ENCODE measurements around the gene ADIG.

Gene ADIG

GRCh38 chr20:38581013-38581412, at the start of gene ADIG:
ADIG (plus strand) TSS chr20:38581197; CDS start chr20:38581251, 54 bp downstream.
- no peak for DNase-seq (ENCODE audit: low spot score)

GRCh38 chr20:38534756-38535155, 46.2 kb upstream of the ADIG start:
- DNase-seq (ENCODE audit: low spot score) = no peak

- no peak for DNase-seq (ENCODE audit: low spot score)
These were observed 44.7 kb upstream of the ADIG start for GRCh38 chr20:38536310-38536709.

GRCh38 chr20:38537176-38537575, 43.8 kb upstream of the ADIG start:
- DNase-seq (ENCODE audit: low spot score) = no peak

- DNase-seq (ENCODE audit: low spot score) = no peak
These were observed 42.2 kb upstream of the ADIG start for GRCh38 chr20:38538789-38539188.

- no peak for DNase-seq (ENCODE audit: low spot score)
These were observed 37.7 kb upstream of the ADIG start for GRCh38 chr20:38543014-38543906.

GRCh38 chr20:38545771-38546170, 35.2 kb upstream of the ADIG start:
- no peak for DNase-seq (ENCODE audit: low spot score)

GRCh38 chr20:38547288-38548085, 33.5 kb upstream of the ADIG start:
- DNase-seq (ENCODE audit: low spot score) = no peak

- DNase-seq (ENCODE audit: low spot score) = no peak
These were observed 32.5 kb upstream of the ADIG start for GRCh38 chr20:38548356-38549083.

GRCh38 chr20:38550274-38550673, 30.7 kb upstream of the ADIG start:
- no peak for DNase-seq (ENCODE audit: low spot score)

- no peak for DNase-seq (ENCODE audit: low spot score)
These were observed 29.9 kb upstream of the ADIG start for GRCh38 chr20:38551056-38551626.

- no peak for DNase-seq (ENCODE audit: low spot score)
These were observed 26.0 kb upstream of the ADIG start for GRCh38 chr20:38554986-38555385.

- no peak for DNase-seq (ENCODE audit: low spot score)
These were observed 25.6 kb upstream of the ADIG start for GRCh38 chr20:38555395-38555794.

- DNase-seq (ENCODE audit: low spot score) = no peak
These were observed 23.8 kb upstream of the ADIG start for GRCh38 chr20:38557174-38557573.

GRCh38 chr20:38558596-38559360, 22.2 kb upstream of the ADIG start:
- no peak for DNase-seq (ENCODE audit: low spot score)

- DNase-seq (ENCODE audit: low spot score) = no peak
These were observed 21.2 kb upstream of the ADIG start for GRCh38 chr20:38559764-38560163.

- no peak for DNase-seq (ENCODE audit: low spot score)
These were observed 17.1 kb upstream of the ADIG start for GRCh38 chr20:38563802-38564431.

GRCh38 chr20:38564680-38565079, 16.3 kb upstream of the ADIG start:
- DNase-seq (ENCODE audit: low spot score) = no peak

GRCh38 chr20:38566036-38566598, 14.9 kb upstream of the ADIG start:
- no peak for DNase-seq (ENCODE audit: low spot score)

GRCh38 chr20:38569747-38570525, 11.1 kb upstream of the ADIG start:
- no peak for DNase-seq (ENCODE audit: low spot score)

Data from ecto neural progenitor cell (in vitro differentiated cells).